GM19023 (cell line): ENCODE data around the gene SLC25A10.

Experiments used
- ATAC-seq: cut with Tn5 transposase; IDR thresholded peaks from one replicate; pipeline ENCODE4 v1.9.1; 2021; ENCODE audit warnings: mild to moderate bottlenecking, moderate library complexity; ENCODE audit not compliant: unreplicated experiment

The SLC25A10 gene

GRCh38 chr17:81705518-81706231, 6.4 kb upstream of the SLC25A10 start:
- no peak for ATAC-seq

DNA sequence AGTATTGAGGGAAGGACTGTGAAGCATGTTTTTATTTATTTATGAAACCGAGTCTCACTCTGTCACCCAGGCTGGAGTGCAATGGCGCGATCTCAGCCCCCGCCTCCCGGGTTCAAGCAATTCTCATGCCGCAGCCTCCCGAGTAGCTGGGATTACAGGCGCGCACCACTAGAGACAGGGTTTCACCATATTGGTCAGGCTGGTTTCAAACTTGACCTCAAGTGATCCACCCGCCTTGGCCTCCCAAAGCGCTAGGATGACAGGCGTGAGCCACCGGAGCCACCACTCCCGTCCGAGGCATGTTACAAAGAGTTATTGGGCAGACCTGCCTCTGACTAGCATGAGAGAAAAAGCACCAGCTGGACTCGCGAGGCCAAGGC, 5.9 kb upstream of the SLC25A10 start:
- ATAC-seq = no peak

GRCh38 chr17:81706757-81707624, 5.1 kb upstream of the SLC25A10 start:
- ATAC-seq = no peak

DNA sequence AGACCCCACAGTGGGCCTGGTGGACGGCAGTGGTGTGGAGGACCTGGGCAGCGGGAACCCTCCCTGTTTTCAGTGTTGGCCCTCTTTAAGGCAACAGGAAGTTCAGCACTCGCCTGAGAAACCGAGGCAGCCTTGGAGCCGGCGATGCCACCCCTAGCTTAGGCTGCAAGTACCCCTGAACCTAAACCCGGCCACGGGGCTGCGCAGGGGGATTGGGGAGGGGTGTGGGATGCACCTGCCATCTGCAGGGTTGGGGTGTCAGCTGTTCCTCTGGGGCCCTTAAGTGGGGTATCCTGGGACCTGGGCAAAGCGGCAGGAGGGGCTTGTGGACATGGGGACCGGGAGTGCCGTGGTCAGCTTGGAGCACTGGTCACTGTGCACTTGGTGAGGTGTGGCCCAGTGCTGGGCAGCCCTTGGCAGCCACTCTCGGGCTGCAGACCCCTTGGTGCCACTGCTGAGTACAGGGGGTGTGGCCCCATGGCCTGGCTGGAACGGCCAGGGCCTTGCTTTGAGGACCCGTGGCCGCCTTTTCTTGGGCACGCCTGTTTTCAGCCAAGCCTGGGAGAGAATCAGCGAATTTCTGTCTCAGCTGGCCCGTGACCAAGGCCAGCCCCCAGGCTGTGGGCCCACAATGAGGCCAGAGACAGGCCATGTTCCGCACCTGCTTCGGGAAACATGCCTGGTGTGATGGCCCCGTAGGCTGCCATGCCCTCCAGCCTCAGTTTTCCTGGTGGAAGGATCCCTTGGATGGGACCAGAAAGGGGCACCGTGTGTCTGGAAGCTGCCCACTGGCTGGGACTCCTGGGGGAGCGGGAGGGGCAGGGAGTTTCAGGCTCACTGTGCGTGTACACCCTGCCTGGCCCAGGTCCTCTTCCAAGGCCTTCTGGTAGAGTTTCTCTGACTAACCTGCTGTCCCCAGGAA, 4.1 kb upstream of the SLC25A10 start:
- ATAC-seq = no peak

GRCh38 chr17:81708739-81709185, 3.3 kb upstream of the SLC25A10 start:
- no peak for ATAC-seq

- ATAC-seq = no peak
Observed at GRCh38 chr17:81710514-81711308, 1.4 kb upstream of the SLC25A10 start.

GRCh38 chr17:81712468-81713003, 452 bp downstream of the SLC25A10 start:
- peak; percentile 4 for ATAC-seq

DNA sequence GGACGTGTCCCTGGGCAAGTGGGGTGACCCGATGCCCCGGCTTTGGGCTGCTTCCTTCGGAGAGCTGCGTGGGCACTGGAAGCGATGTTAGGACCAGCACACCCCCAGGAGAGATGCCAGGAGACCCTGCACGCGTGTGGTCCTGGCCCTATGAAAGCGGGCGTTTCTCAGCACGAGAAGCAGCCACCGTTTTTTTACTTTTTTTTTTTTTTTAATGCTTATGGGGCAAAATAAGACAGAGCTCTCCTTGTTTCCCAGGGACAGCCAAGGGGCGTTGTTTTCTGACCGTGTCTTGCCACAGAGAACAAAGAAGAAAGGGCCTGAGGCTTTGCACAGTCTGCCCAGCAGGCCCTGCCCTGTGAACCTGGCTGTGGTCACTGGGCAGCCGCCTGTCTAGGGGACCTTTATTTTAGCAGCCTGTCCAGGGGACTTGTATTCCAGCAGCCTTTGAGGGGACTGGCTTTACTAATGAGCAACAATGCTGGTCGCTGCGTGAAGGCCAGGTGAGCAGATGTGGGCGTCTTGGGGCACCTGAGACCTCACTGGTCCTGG, 996 bp downstream of the SLC25A10 start:
- no peak for ATAC-seq

DNA sequence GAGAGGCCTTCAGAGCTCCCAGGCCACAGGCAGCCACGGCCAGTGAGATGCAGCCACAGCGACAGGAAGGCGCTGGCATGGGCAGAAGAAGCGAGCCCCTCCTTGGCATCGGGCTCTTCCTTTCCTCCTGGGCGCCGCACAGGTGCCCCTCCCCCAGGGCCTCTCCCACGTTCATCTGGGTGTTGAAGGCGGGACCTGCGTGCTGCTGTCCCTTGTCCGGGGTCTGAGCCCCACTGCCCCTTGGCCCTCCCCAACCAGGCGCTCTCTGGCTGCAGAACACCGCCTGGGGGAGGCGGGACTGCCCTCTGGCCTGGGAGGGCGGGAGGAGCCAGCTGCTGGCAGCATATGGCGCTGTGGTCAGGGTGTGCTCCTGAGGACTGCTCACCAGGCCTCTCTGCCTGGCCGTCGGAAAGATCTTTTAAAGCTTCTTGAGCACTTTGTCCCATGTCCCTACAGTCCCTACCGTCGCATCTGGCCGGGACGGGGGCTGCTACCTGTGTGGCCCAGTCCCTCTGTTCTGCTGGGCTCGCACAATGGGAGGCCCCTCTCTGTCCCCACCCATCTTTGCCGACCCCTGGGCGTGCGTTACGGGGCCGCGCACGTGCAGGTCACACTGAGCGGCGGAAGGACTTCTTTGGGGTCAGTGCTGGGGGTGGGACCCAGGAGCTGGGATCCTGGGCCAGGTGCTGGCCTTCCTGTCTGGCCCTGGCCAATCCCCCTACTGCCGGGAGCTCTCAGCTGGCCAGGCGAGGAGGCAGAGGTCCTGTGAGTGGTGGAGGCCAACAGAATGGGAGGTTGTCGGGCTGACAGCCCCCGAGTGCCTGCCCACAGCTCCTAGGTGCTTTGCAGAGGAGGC, 1.7 kb downstream of the SLC25A10 start:
- no peak for ATAC-seq

DNA sequence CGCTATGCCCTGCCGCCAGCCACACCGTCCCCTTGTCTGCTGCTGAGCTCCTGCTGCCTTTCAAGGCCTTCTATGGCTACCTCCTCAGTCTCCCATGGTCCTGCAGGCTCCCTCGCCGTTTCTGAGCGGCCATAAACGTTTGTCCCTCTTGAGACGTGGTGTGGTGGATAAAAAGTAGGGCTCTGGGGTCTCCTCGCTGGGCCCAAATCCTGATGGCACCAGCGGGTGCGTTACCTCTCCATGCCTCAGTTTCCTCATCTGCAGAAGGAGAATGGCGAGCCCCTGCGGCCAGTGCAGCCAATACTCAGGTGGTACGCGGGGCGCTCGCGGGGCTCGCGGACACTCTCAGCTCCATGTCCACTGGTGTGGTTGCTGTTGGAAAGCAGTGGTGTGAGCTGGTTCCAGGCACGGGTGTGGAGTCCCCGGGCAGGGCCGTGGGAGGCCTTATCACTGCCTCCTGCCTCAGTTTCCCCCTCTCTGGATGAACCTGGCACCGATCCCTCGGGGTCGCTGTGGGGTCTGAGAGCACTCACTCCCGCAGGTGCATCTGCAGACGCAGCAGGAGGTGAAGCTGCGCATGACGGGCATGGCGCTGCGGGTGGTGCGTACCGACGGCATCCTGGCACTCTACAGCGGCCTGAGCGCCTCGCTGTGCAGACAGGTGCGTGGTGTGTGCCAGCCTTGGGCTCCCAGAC, 2.5 kb downstream of the SLC25A10 start:
- no peak for ATAC-seq

DNA sequence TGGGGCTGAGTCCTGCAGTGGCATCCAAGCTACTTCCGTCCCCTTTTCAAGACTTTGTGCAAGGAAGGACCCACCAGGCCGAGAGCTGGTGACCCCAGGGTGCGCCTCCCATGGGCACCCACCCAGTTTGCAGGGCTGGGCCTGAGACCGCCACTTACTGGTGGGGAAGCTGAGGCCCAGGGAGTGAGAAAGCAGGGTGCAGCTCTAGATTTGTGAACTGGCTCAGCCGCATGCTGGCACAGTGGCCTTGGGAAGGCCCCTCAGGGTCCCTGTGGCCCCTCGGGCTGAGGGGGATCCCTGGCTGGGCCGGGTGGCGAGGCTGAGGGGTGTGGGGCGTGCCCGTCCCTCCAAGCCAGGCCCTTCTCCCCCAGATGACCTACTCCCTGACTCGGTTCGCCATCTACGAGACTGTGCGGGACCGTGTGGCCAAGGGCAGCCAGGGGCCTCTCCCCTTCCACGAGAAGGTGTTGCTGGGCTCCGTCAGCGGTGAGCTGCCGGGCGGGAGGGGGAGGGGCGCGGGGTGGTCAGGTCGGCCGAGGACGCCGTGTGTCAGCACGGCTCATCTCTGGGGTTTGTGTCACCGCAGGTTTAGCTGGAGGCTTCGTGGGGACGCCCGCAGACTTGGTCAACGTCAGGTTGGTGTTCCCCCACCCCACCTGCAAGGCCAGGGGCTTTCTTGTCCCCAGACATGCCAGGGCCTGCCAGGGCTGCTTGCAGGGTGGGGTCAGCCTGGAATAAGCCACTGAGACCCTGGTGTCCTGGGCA, 3.2 kb downstream of the SLC25A10 start:
- ATAC-seq = no peak

- ATAC-seq = no peak
Observed at GRCh38 chr17:81715872-81716673, 4.0 kb downstream of the SLC25A10 start.

- ATAC-seq = no peak
Observed at GRCh38 chr17:81716674-81716996, 4.6 kb downstream of the SLC25A10 start.

- ATAC-seq = no peak
Observed at GRCh38 chr17:81717049-81717765, 5.1 kb downstream of the SLC25A10 start.

DNA sequence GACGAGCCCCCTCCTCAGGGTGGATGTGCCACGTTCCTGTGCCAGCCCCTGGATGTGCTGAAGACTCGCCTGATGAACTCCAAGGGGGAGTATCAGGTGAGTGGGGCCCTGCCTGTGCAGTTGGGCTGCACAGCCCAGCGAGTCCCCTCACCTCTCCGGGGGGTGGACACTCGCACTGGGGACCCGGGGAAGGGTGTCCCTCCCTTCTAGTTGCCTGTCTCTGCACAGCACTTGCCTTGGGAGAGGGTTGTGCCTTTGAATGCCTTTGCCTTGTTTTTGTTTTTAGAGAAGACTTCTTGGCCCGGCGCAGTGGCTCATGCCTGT, 5.6 kb downstream of the SLC25A10 start:
- ATAC-seq = no peak
